ENCODE results near the gene SYNE1.
"Not testable (repeated sequence)": the region's sequence is repeated elsewhere in the genome, so short reads cannot be mapped to it uniquely, and the experiment has no call there.

SYNE1 gene

DNA sequence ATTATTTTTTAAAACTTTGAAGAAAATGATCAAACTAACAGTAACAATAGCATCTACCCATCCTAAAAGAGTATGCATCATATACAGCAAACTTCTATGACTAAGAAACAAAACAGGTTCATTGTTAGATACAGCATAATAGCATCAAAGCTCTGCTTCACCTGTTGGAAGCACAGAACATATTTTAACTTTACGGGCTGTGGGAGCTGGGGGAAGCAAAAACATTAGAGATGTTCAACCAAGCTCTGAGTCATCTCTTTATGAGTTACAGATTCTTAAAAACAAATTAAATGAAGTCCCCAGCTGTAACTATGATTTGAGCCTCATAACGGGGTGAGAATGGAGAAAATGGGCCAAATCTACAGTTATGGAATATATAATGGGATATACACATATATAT lies 63.4 kb downstream of the SYNE1 start:
- no peak for DNase-seq
- no peaks in the 10 kb centered on the region for H3K4me1 ChIP-seq (ENCODE audit: control insufficient read depth, insufficient read depth, low read length, poor library complexity, severe bottlenecking)
- no peaks in the 10 kb centered on the region for H3K36me3 ChIP-seq (ENCODE audit: control insufficient read depth, insufficient read depth, low read length)
- H3K27me3 ChIP-seq (replicated peaks; ENCODE audit: control insufficient read depth, insufficient read depth, low read length, poor library complexity, severe bottlenecking), result no peaks in the 10 kb centered on the region
- no peak overlapping the region for H3K27ac ChIP-seq (ENCODE audit: insufficient read depth, low read length, poor library complexity, severe bottlenecking)
- H3K9me3 ChIP-seq (ENCODE audit: control insufficient read depth, low read length), result no peaks in the 10 kb centered on the region
- H3K4me3 ChIP-seq (ENCODE audit: insufficient read depth, low read depth, low read length, poor library complexity, severe bottlenecking), result no peak overlapping the region

DNA sequence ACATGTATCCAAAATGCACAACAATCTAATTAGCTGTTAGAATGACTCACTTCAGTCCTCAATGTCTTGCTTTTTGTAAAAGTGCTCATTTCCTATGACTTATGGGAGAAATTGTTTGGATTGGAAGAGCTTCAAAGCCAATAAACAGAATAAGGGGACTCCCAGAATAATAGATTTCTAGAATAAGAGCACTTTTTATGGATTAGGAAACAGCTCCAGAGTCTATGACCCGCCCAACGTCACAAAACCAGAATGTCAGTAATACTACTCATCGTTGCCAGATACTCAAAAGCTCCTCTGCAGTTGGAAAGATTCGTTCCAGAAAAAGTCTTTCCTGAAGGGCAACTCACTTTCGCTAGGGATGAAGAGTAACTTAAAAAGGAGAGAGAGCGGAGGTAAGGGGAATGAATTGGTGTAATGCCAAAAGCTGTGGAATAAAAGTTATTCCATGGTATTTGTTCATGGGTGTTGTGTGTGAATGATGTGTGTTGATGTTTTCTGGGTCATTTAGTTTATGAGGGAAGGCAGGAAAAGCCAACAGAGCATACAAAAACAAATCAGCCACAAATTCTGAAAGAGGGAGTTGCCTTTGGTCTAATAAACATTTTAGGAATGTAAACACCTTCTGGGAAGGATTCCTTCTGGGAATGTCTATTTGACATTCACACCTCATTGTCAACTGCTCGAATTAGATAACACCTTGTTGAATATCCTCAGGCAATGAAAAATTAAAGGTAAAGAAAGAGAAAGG lies 64.6 kb downstream of the SYNE1 start:
- no peaks in the 10 kb centered on the region for H3K4me1 ChIP-seq (ENCODE audit: control insufficient read depth, insufficient read depth, low read length, poor library complexity, severe bottlenecking)
- H3K27ac ChIP-seq (ENCODE audit: insufficient read depth, low read length, poor library complexity, severe bottlenecking), result no peak overlapping the region
- H3K36me3 ChIP-seq (ENCODE audit: control insufficient read depth, insufficient read depth, low read length), result no peaks in the 10 kb centered on the region
- no peaks in the 10 kb centered on the region for H3K9me3 ChIP-seq (ENCODE audit: control insufficient read depth, low read length)
- H3K4me3 ChIP-seq (ENCODE audit: insufficient read depth, low read depth, low read length, poor library complexity, severe bottlenecking), result no peak overlapping the region
- DNase-seq, result no peak
- H3K27me3 ChIP-seq (replicated peaks; ENCODE audit: control insufficient read depth, insufficient read depth, low read length, poor library complexity, severe bottlenecking), result no peaks in the 10 kb centered on the region

DNA sequence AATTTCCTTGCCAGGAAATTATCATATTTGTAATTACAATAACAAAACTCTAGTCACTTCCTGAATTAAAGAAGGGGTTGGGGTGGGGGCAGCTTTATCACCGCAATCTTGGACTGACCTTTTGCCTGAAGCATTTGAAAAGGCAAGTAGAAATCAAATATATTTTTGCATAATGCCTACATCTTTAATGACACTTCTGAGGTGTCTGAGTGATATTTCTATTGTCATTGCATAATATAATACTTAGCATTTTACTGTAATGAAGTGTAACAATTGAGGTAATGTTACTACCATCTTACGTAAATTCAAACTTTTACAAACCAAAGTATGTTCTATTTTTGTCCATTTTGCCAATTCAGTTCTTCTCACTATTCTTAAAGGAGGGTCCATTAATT lies 65.2 kb downstream of the SYNE1 start:
- Histone ChIP-seq H3K36me3 (ENCODE audit: control insufficient read depth, insufficient read depth, low read length) (no peaks in the 10 kb centered on the region), H3K27me3 (replicated peaks; ENCODE audit: control insufficient read depth, insufficient read depth, low read length, poor library complexity, severe bottlenecking) (no peaks in the 10 kb centered on the region), H3K9me3 (ENCODE audit: control insufficient read depth, low read length) (no peaks in the 10 kb centered on the region), H3K4me3 (ENCODE audit: insufficient read depth, low read depth, low read length, poor library complexity, severe bottlenecking) (no peak overlapping the region), H3K4me1 (ENCODE audit: control insufficient read depth, insufficient read depth, low read length, poor library complexity, severe bottlenecking) (no peaks in the 10 kb centered on the region), H3K27ac (ENCODE audit: insufficient read depth, low read length, poor library complexity, severe bottlenecking) (no peak overlapping the region)
- DNase-seq, result no peak

DNA sequence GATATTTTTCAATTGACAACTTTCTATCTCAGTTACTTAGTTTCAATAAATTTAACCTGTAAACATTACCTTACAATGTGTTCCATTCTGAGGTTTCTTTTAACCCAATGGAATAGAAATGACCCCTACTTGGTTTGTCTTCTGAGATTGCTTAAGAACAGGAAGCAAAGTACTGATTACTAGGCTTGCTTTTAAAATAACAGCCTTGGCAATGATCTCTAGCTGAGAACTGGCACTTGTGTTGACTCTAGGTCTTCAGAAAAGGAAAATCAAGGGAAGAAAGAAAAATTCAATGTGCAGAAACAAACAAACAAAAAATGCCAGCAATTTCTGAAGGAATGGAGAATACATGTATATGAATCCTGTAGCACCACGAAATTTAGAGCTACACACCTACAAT lies 66.1 kb downstream of the SYNE1 start:
- H3K9me3 ChIP-seq (ENCODE audit: control insufficient read depth, low read length), result no peaks in the 10 kb centered on the region
- H3K27me3 ChIP-seq (replicated peaks; ENCODE audit: control insufficient read depth, insufficient read depth, low read length, poor library complexity, severe bottlenecking), result no peaks in the 10 kb centered on the region
- no peaks in the 10 kb centered on the region for H3K36me3 ChIP-seq (ENCODE audit: control insufficient read depth, insufficient read depth, low read length)
- H3K4me1 ChIP-seq (ENCODE audit: control insufficient read depth, insufficient read depth, low read length, poor library complexity, severe bottlenecking), result no peaks in the 10 kb centered on the region
- no peak overlapping the region for H3K27ac ChIP-seq (ENCODE audit: insufficient read depth, low read length, poor library complexity, severe bottlenecking)
- no peak overlapping the region for H3K4me3 ChIP-seq (ENCODE audit: insufficient read depth, low read depth, low read length, poor library complexity, severe bottlenecking)
- DNase-seq, result no peak

DNA sequence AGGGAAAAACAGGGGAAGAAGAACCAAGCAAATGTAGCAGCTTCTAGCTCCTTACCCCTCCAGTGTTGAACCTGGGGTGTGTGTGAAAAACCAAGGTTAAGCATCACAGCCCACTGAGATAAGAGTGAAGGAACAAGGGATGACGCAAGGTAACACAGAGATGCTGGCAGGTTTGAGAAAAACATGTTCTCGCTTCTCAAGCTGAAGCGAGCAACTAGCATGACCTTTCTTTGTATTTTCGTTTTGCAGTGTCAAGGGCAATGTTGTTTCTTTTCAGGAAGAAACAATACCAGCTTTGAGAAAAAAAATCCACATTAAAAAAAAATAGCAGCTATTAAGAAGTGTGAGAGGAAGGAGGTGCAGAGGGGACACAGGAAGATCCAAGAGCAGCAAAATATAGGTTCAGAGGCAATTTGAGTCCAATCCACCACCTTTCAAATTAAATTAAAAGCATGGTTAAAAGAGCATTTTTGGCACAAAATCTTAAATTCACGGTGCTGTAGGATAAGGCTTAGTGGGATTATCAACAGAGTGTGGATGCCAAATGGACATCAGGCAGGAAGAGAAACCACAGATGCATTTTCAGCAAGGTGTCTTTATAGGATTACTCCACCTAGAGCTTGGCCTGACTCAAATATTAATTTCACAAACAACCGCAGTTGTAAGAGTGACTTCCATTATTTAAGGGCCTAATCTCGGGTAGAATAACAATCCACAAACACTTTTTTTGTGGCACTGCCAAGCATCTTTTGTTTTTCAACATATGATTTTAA lies 70.9 kb downstream of the SYNE1 start:
- no peak for DNase-seq
- Histone ChIP-seq H3K27me3 (replicated peaks; ENCODE audit: control insufficient read depth, insufficient read depth, low read length, poor library complexity, severe bottlenecking) (no peaks in the 10 kb centered on the region), H3K9me3 (ENCODE audit: control insufficient read depth, low read length) (no peaks in the 10 kb centered on the region), H3K4me3 (ENCODE audit: insufficient read depth, low read depth, low read length, poor library complexity, severe bottlenecking) (no peak overlapping the region), H3K27ac (ENCODE audit: insufficient read depth, low read length, poor library complexity, severe bottlenecking) (no peak overlapping the region), H3K4me1 (ENCODE audit: control insufficient read depth, insufficient read depth, low read length, poor library complexity, severe bottlenecking) (no peaks in the 10 kb centered on the region), H3K36me3 (ENCODE audit: control insufficient read depth, insufficient read depth, low read length) (no peaks in the 10 kb centered on the region)

DNA sequence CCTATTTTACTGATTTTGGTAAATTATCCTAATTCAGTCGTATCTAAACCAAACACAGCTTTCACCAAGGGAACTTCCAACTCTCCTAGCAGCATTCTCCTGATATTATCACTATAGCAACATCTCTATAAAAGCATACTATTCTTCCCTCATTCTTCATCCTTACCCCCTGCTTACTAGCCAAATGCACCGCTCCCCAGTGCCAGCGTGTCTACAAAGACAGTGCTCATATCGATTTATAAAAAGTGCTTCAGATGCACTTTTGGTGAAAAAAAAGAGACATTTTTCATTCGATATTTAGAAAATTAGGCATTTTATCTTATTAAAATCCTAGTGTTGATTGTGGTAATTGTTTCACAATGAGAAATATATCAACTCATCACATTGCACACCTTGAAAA lies 74.0 kb downstream of the SYNE1 start:
- no peaks in the 10 kb centered on the region for H3K4me1 ChIP-seq (ENCODE audit: control insufficient read depth, insufficient read depth, low read length, poor library complexity, severe bottlenecking)
- no peak overlapping the region for H3K4me3 ChIP-seq (ENCODE audit: insufficient read depth, low read depth, low read length, poor library complexity, severe bottlenecking)

DNA sequence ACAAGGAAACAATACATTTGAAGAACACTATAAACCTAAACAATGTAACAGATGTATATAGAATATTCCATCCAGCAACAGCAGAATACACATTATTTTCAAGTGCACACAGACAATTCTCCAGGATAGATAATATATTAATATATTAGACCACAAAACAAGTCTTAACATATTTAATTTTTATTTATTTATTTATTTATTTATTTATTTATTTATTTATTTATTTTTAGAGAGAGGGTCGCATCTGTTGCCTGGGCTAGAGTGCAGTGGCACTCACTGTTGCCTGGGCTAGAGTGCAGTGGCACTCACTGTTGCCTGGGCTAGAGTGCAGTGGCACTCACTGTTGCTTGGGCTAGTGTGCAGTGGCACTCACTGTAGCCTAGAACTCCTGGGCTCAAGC lies 78.4 kb downstream of the SYNE1 start:
- H3K27ac ChIP-seq (ENCODE audit: insufficient read depth, low read length, poor library complexity, severe bottlenecking); DNase-seq; H3K27me3 ChIP-seq (replicated peaks; ENCODE audit: control insufficient read depth, insufficient read depth, low read length, poor library complexity, severe bottlenecking); H3K4me1 ChIP-seq (ENCODE audit: control insufficient read depth, insufficient read depth, low read length, poor library complexity, severe bottlenecking); H3K36me3 ChIP-seq (ENCODE audit: control insufficient read depth, insufficient read depth, low read length); H3K9me3 ChIP-seq (ENCODE audit: control insufficient read depth, low read length); H3K4me3 ChIP-seq (ENCODE audit: insufficient read depth, low read depth, low read length, poor library complexity, severe bottlenecking): not testable (repeated sequence)

More for the DNA sequence above, 74.0 kb downstream of the SYNE1 start:
- DNase-seq, result no peak
- Histone ChIP-seq H3K27me3 (replicated peaks; ENCODE audit: control insufficient read depth, insufficient read depth, low read length, poor library complexity, severe bottlenecking) (no peaks in the 10 kb centered on the region), H3K9me3 (ENCODE audit: control insufficient read depth, low read length) (no peaks in the 10 kb centered on the region), H3K36me3 (ENCODE audit: control insufficient read depth, insufficient read depth, low read length) (no peaks in the 10 kb centered on the region), H3K27ac (ENCODE audit: insufficient read depth, low read length, poor library complexity, severe bottlenecking) (no peak overlapping the region)

DNA sequence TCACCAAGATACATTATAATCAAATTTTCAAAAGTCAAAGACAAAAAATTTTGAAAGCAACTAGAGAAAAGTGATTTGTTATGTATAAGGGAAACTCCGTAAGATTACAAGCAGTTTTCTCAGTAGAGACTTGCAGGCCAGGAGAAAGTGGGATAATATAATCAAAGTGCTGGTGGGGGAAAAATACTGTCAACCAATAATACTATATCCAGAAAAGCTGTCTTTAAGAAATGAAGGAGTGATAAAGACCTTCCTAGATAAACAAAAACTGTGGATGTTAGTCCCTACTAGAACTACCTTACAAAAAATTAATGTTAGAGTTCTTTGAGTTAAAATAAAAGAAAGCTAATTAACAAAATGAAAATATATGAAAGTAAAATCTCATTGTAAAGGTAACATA lies 79.7 kb downstream of the SYNE1 start:
- H3K27ac ChIP-seq (ENCODE audit: insufficient read depth, low read length, poor library complexity, severe bottlenecking), result no peak overlapping the region
- H3K36me3 ChIP-seq (ENCODE audit: control insufficient read depth, insufficient read depth, low read length), result no peaks in the 10 kb centered on the region
- H3K4me1 ChIP-seq (ENCODE audit: control insufficient read depth, insufficient read depth, low read length, poor library complexity, severe bottlenecking), result no peaks in the 10 kb centered on the region
- H3K27me3 ChIP-seq (replicated peaks; ENCODE audit: control insufficient read depth, insufficient read depth, low read length, poor library complexity, severe bottlenecking), result no peaks in the 10 kb centered on the region
- H3K9me3 ChIP-seq (ENCODE audit: control insufficient read depth, low read length), result no peaks in the 10 kb centered on the region
- no peak for DNase-seq
- no peak overlapping the region for H3K4me3 ChIP-seq (ENCODE audit: insufficient read depth, low read depth, low read length, poor library complexity, severe bottlenecking)

DNA sequence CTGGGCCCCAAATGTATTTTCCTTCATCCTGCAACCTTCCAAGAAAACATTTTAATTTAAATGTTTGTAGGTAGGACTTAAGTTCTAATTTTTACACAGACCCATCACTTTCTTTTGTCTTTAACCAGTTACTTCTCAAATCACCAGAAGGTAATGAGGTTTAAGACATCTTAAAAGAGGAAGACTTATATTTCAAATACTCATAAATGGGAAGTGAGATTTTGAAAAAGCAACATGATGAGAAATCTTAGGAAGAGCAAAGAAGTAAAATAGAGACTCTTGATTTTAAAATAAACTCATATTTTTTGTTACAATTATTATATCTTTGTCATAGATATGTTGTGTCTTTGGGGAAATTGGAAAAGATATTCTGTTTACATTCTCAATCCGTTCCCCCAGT lies 82.3 kb downstream of the SYNE1 start:
- H3K27me3 ChIP-seq (replicated peaks; ENCODE audit: control insufficient read depth, insufficient read depth, low read length, poor library complexity, severe bottlenecking), result no peaks in the 10 kb centered on the region
- no peak overlapping the region for H3K27ac ChIP-seq (ENCODE audit: insufficient read depth, low read length, poor library complexity, severe bottlenecking)
- no peak for DNase-seq
- no peaks in the 10 kb centered on the region for H3K9me3 ChIP-seq (ENCODE audit: control insufficient read depth, low read length)
- no peaks in the 10 kb centered on the region for H3K36me3 ChIP-seq (ENCODE audit: control insufficient read depth, insufficient read depth, low read length)
- H3K4me3 ChIP-seq (ENCODE audit: insufficient read depth, low read depth, low read length, poor library complexity, severe bottlenecking), result no peak overlapping the region
- no peaks in the 10 kb centered on the region for H3K4me1 ChIP-seq (ENCODE audit: control insufficient read depth, insufficient read depth, low read length, poor library complexity, severe bottlenecking)

DNA sequence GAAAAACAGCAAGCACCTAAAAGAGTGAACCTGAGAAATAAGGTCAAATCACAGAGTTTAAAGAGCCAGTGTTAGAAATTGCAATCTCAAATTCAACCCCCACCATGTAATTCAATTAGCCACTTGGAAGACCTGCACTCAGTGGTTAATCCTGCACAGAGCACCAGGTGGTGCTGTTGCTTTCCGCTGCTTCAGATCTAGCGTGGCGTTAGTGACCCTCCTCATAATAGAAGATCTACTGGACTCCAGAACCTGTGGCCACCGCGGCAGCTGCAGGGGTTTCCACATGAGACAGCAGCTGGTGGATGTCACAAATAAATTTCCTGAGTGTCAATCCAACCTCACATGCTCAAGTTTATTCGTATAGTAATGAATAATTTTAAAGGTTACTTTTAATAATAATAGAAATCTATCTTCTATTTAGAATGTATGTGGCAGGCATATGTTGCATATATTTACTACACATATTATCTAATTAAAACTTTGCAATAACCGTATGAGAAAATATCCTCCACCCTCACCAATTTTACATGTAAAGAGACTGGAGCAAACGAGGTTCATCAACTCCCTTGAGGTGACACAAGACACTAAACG lies 84.4 kb downstream of the SYNE1 start:
- no peak overlapping the region for H3K4me3 ChIP-seq (ENCODE audit: insufficient read depth, low read depth, low read length, poor library complexity, severe bottlenecking)
- H3K9me3 ChIP-seq (ENCODE audit: control insufficient read depth, low read length), result no peaks in the 10 kb centered on the region
- no peaks in the 10 kb centered on the region for H3K27me3 ChIP-seq (replicated peaks; ENCODE audit: control insufficient read depth, insufficient read depth, low read length, poor library complexity, severe bottlenecking)
- no peaks in the 10 kb centered on the region for H3K4me1 ChIP-seq (ENCODE audit: control insufficient read depth, insufficient read depth, low read length, poor library complexity, severe bottlenecking)
- no peaks in the 10 kb centered on the region for H3K36me3 ChIP-seq (ENCODE audit: control insufficient read depth, insufficient read depth, low read length)
- no peak overlapping the region for H3K27ac ChIP-seq (ENCODE audit: insufficient read depth, low read length, poor library complexity, severe bottlenecking)
- no peak for DNase-seq

Measured in effector memory CD4-positive, alpha-beta T cell (primary cell).